SHP77 (cell line): ENCODE results near the gene ETFBKMT.

Source experiments
- DNase-seq, 2 experiments: peaks; one replicate each; lab custom pipeline; 2025; lab: John Stamatoyannopoulos, UW

ETFBKMT gene, protein sequence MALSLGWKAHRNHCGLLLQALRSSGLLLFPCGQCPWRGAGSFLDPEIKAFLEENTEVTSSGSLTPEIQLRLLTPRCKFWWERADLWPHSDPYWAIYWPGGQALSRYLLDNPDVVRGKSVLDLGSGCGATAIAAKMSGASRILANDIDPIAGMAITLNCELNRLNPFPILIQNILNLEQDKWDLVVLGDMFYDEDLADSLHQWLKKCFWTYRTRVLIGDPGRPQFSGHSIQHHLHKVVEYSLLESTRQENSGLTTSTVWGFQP

DNA sequence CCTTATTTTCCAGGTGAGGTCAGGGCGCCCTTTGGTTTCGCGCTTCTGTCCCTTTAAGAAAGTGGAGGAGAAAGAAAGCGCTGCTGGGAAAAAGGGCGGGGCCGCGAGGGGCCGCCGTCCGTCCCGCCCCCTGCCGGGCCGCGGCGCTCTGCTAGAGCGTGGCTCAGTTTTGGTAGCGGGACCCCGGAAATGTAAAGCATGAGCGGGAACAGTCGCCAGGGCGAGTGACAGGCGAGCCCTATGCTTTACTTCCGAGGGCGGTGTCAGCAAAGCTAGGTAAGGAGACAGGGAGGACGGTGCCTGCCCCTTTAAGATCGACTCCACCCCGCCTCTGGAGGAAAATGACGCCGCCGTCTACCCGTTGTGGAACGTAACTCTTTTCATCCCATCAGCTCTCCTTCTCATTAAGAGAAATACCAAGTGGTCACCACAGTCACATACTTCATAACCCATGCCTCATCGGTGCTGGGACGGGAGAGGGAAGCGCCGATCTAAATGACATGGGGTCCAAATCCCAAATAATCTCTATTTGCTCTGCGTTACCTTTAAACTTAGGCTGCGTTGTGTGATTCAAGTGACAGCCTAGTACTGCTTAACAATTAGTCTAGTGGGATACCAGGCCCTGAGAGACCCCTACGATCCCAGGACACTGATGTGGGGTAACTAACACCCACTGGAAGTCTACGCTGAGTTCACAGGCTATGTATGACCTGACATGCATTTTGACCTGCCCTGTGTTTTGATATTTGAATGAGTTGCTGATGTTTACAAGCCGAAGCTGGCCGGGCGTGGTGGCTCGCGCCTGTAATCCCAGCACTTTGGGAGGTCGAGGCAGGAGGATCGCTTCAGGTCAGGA, at the start of gene ETFBKMT:
TSS of gene ETFBKMT (plus strand) at position 602 of the 856 bp plus-strand sequence. CDS start 2,266 bp downstream, outside the sequence.
- peak; percentile 99 to 100 for DNase-seq

GRCh38 chr12:31612819-31613218, 46.7 kb upstream of the ETFBKMT start:
- no peak for DNase-seq

DNA sequence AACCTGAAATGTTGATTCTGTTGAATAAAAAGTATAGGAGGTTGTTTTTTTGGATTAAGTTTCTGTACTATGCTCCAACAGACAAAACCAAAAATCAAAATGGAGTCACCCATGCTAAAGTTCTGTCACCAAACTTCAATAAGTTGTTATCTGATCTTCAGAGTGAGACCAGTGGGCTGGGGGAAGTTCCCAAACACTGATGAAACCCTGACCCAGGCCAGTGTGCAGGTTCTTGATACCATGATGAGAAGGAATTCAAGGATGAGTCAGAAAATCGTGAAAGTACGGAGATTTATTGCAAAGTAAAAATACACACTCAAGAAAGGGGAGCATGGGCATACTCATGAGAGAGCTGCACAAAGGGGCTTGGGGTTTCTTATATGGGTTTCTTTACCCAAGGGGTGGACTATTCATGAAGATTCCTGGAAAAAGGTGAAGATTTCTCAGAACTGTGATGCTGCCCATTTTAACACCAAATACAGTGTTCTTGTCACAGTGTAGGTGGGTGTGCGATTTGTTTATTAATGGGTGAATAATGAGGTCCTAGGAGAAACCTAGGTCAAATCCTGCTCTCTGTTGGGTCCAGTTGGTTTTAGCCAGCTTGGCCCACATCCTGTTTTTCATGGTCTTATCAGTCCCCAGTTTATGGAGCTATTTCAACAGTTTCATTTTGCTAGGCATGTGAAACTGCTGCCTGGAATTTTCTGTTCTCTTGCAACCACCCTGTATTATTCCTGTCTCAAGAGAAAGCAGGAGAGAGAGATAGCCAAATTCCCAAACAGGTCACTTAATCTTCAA, 41.1 kb upstream of the ETFBKMT start:
- DNase-seq: no peak

DNA sequence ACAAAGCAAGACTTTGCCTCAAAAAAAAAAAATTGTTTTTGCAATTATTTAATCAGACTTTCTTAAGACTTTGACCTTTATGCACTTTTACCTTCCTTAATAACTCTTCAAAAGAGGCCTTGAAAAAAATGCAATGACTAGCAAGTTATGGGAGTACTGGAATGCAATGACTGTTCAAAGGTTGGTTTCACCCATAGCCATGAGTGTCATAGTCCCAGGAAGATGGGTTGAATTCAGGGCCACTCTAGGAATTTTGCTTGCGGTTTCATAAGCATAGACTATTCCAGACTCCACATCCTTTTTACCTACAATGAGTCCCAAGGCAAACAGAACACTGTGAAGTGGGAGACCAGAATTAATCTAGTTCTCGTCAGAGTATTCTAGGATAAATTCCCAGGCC, 39.2 kb upstream of the ETFBKMT start:
- DNase-seq: no peak

DNA sequence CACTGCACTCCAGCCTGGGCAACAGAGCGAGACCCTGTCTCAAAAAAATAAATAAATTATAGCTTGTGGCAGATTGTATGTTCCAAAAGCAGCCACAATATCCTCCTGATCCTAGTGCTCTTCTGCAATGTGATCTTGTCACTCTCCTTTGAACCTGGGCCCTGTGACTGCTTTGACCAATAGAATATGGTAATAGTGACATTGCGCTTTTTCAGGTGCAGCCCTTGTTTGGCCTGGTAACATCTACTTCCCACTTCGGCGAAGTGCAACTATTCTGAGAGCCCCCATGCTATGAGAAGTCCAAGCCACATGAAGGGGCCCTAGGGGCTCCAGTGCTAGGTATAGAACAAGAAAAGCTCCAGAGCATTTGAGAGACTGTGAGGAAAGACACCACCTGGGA, 37.5 kb upstream of the ETFBKMT start:
- DNase-seq: no peak

DNA sequence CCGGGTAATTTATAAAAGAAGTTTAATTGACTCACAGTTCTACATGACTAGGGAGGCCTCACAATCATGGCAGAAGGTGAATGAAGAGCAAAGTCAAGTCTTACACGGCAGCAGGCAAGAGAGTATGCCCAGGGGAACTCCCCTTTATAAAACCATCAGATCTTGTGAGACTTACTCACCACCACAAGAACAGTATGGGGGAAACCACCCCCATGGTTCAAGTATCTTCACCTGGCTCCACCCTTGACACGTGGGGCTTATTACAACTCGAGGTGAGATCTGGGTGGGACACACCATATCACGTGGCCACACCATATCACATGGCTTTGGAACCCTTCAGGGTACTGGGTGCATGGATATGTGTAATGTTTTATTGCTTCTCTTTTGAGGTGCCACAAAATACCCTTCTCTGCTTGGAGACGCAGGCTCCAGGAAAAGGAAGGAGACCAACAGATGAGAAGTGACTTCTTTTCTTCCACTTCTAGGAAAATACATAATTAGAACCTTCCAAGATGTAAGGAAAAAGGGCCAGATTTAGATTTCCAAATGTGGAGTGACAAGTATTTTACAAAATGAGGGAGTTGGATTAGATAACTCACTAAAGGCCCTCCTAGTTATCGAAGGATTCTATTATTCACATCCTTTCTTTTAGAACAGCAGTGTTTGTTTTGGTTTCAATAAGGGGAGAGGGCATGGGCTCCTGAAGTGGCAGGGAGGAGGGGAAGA, 33.1 kb upstream of the ETFBKMT start:
- DNase-seq: no peak

DNA sequence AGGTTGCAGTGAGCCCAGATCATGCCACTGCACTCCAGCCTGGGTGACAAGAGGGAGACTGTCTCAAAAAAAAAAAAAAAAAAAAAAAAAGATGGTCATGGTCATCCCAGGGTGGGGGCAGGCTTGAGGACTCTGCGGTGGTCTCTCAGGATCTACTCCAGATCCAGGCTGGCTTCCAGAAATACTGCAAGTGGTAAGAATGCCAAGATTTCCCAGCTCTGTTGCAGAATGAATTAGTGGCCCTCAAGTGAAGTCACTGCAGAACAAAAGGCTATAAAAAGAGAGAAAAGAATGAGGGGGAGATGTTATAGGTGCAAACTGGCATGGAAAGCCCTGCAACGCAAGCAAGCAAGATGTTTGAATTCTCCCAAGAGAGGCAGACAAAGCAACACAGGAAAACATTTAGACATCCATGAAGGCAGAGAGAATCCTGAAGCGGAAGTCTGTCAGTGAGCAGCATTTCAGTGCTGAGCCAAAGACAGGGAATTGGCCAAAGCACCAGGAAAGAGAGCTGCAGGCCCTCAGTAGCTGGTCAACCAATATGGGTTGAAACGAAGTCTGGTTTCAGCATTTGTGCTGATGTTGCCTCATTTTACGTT, 31.9 kb upstream of the ETFBKMT start:
- no peak for DNase-seq

- no peak for DNase-seq
These were observed 29.4 kb upstream of the ETFBKMT start for GRCh38 chr12:31629756-31630732.

DNA sequence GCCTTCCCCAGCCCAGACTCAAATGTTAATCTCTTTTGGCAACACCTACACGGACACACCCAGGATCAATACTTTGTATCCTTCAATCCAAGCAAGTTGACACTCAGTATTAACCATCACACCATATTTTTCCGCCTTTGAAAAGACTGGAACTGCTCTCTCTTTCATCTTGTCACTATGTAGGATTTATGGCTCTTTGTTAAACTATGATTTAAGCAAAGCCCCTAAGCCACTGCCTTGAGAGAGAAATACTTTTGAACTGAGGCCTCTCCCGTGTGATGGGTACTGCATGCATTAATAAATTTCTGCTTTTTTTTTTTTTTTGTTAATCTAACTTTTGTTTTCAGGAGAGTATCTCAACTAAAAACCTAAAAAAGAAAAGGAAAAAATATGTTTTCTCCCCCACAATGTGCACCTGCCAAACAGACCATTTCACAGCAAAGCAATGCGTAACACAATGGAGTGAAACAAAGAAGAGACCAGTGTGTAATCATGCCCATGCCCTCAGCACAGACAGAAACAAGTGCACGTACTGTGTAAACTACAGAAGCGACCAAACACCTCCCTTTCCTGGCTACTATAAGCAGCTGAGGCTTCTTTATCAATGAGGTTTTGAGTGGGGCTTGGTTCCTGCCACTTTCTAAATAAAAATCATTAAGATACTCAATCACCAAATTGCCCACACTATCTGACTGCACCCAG, 28.3 kb upstream of the ETFBKMT start:
- DNase-seq: no peak

GRCh38 chr12:31631809-31632208, 27.7 kb upstream of the ETFBKMT start:
- no peak for DNase-seq

GRCh38 chr12:31633464-31633863, 26.0 kb upstream of the ETFBKMT start:
- DNase-seq: no peak

DNA sequence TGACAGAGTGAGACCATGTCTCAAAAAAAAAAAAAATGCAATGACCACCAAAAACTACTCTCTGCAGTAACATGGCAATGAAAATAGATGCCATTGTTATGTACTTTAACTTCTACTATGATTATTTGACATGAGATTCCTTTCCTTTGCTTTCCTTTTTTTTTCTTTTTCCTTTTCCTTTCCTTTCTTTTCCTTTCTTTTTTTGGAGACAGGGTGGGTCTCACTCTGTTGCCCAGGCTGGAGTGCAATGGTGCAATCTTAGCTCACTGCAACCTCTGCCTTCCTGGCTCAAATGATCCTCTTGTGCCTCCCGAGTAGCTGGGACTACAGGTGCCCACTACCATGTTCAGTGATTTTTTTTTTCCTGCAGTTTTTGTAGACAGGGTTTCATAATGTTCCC, 24.9 kb upstream of the ETFBKMT start:
- no peak for DNase-seq

- no peak for DNase-seq
These were observed 17.9 kb upstream of the ETFBKMT start for GRCh38 chr12:31641509-31642090.

DNA sequence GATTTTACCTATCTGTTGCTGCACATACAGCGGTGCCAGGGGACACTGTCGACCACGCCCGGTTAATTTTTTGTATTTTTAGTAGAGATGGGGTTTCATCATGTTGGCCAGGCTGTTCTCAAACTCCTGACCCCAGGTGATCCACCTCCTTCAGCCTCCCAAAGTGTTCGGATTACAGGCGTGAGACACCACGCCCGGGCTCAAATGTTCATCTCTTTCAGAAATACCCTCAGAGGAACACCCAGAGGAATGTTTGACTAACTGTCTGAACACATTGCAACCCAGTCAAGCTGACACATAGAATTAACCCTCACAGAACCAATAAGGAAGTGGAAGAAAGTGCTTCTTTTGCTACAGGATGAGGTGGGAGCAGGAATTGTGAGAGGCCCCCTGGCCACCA, 15.0 kb upstream of the ETFBKMT start:
- no peak for DNase-seq

DNA sequence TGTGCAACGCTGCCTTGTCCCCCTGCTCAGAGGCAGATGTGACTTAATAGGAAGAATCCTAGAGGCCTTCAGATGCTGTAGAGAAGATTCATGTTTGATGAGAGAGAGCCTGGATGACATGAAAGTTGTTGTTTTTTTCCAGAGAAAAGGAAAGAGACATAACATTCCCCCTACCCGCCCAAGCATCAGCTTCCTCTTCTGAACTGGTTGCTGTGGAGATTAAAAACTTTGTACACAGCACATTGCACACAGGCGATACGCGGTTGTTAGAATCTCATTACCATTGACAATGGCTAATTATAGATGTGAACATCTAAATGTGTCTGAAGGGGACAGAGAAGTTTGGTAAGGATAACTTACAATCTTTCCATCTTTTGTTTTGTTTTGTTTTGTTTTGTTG, 13.6 kb upstream of the ETFBKMT start:
- DNase-seq: no peak

DNA sequence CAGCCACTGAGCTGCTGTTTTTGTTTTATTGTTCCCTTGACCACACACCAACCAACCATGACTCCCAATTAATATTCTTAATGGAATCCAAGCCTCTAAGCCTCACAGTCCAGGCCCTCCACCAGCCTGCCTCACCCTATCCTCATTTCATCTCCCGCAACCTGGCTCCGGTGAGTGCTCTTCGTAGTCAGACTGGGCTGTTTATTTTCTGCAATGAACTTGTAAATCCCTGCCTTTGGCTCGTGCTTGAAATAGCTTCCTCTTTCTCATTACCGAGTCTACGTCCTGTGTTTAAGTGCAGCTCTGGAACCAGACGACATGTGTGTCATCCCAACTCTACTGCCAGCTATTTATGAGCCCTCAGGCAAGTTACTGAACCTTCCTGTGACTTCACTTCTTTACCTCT, 12.4 kb upstream of the ETFBKMT start:
- no peak for DNase-seq

GRCh38 chr12:31650918-31651317, 8.6 kb upstream of the ETFBKMT start:
- DNase-seq: no peak

DNA sequence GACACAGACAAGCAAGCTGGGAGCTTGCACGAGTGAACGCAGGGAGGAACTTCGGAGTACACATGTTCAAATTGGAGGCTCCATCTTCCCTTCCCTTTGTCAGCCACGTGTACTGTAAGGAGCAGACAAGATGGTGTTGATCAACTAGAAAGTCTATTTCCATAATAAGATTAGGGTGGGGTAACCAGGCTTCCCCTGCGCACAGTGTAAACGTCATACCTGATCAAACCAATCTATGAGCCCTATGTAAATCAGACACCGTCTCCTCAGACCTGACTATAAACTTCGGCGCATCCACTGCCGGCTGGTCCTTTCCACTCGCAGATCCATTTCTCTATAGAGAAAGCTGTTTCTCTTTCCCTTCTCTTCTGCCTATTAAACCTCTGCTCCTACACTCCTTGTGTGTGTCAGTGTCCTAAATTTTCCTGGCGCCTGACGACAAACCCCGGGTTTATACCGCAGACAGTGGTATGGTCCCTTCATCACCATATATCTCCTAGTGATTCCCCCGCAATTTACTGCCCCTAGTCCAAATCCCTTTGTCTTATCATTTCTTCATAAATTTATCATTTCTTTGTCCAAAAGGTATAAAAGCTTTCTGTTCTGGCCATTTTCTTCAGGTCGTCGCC, 7.5 kb upstream of the ETFBKMT start:
- peak; percentile 95 to 98 for DNase-seq

DNA sequence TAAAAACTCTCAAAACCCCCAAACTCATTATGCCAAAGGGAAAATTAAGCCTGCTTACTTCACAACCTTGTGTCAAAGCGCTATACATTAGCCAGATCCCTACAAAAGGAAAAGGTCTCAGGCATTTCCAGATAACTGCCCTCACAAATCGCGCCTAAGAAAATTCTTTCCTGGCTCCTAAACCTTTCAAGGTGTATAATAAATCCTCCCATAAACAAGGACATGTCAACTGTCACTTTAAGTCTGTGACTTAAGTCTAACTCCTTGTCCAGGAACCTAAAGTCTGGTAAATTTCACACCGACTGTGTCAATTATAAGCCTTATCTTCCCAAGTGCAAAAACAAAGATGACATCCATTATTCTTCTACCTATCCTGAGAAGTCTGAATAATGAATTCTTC, 4.3 kb upstream of the ETFBKMT start:
- DNase-seq: no peak
